ENCODE results near the gene GPC4.

DNA sequence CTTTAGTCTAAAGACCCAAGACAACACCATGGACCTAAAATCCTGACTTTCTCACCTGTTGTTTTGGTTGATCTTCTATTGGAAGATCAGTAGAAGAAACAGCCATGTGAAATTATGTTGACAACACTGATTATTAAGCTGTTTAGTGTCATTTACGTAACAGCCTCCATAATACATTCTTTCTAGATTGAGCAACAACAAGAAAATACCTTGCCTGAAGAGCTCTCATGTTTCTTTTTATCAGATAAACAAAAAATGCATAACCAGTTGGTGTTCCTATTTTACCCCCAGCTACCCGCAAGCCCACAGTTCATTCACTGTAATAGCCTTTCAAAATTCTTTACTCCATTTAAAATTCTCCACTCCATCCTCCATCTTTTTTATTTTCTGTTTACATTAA is 20.5 kb downstream of the GPC4 start:
- TF ChIP-seq TSHZ2 (CRISPR knock-in tag; IDR thresholded peaks at IDR 0.05) (no peak), ZNF70 (CRISPR knock-in tag; IDR thresholded peaks at IDR 0.05) (no peak), CSDC2 (CRISPR knock-in tag; IDR thresholded peaks at IDR 0.05) (no peak), ZFP3 (CRISPR knock-in tag; IDR thresholded peaks at IDR 0.05) (no peak), ESRRG (CRISPR knock-in tag; IDR thresholded peaks at IDR 0.05) (no peak), RARB (CRISPR knock-in tag; IDR thresholded peaks at IDR 0.05) (no peak), TOX (CRISPR knock-in tag; IDR thresholded peaks at IDR 0.05; ENCODE audit: borderline replicate concordance) (no peak), OSR1 (CRISPR knock-in tag; IDR thresholded peaks at IDR 0.05) (no peak), GLIS3 (CRISPR knock-in tag; IDR thresholded peaks at IDR 0.05) (no peak), ZNF565 (CRISPR knock-in tag; conservative IDR thresholded peaks at IDR 0.05; ENCODE audit: low read depth) (no peak)
- TF ChIP-seq, protein P1, sequence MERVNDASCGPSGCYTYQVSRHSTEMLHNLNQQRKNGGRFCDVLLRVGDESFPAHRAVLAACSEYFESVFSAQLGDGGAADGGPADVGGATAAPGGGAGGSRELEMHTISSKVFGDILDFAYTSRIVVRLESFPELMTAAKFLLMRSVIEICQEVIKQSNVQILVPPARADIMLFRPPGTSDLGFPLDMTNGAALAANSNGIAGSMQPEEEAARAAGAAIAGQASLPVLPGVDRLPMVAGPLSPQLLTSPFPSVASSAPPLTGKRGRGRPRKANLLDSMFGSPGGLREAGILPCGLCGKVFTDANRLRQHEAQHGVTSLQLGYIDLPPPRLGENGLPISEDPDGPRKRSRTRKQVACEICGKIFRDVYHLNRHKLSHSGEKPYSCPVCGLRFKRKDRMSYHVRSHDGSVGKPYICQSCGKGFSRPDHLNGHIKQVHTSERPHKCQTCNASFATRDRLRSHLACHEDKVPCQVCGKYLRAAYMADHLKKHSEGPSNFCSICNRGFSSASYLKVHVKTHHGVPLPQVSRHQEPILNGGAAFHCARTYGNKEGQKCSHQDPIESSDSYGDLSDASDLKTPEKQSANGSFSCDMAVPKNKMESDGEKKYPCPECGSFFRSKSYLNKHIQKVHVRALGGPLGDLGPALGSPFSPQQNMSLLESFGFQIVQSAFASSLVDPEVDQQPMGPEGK (CRISPR knock-in tag; IDR thresholded peaks at IDR 0.05; ENCODE audit: borderline replicate concordance) = no peak
